ENCODE data around the gene DOCK8. TPM values are rescaled to one million over a fixed set of nuclear protein-coding genes. Genes with fewer than 3 reads are reported as not detected.

The DOCK8 gene
- total and polyA plus RNA-seq, 2 of the 4 experiments (the other 2 are of a cell fraction) = not detected

DNA sequence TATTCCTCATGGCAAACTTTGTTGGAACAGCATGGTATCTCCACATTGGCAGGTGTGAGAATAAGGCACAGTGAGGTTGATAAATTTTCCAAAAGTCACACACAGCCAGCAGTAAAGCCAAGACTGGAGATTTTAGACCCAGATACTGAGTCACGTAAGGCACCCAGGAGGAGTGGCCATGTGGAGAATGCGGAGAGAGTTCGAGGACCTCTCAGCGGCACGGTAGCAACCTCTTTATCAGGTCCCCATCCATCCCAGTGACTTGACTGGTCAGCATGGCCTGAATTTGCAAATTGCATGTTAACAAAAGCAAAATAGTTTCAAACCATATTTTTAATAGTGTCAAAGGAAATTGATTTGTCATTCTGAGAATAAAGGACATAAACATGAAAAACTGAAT is 183.4 kb downstream of the DOCK8 start:
- Histone ChIP-seq H3K27ac (ENCODE audit: insufficient read depth, low read length) (no peak overlapping the region), H2BK20ac (ENCODE audit: low read depth, low read length) (no peak overlapping the region), H3K4me1 (ENCODE audit: control insufficient read depth, insufficient read depth, low read length) (no peaks in the 10 kb centered on the region), H2BK5ac (ENCODE audit: low read depth, low read length, poor library complexity, severe bottlenecking) (no peak overlapping the region), H3K56ac (ENCODE audit: extremely low read depth, insufficient read depth, low read length) (no peak overlapping the region), H3K9me1 (ENCODE audit: insufficient read depth, low read length) (no peaks in the 10 kb centered on the region), H3K9me3 (ENCODE audit: control insufficient read depth, insufficient read depth, low read length) (no peaks in the 10 kb centered on the region), H4K91ac (ENCODE audit: insufficient read depth, low read depth, low read length) (no peak overlapping the region), H2AK9ac (replicated peaks; ENCODE audit: low read depth, low read length, poor library complexity) (no peak overlapping the region), H2BK120ac (ENCODE audit: low read depth, low read length) (no peak overlapping the region), H3K4me2 (ENCODE audit: low read depth, low read length) (no peak overlapping the region), H3K79me1 (ENCODE audit: low read depth in 1 of 2, low read length in 2 of 2) (no peaks in the 10 kb centered on the region), H3K14ac (replicated peaks; ENCODE audit: low read depth, low read length) (no peak overlapping the region), H4K8ac (ENCODE audit: low read depth in 2 of 2, low read length in 2 of 2) (no peak overlapping the region), H3K4me3 (ENCODE audit: insufficient read depth, low read depth, low read length) (no peak overlapping the region), H2BK15ac (ENCODE audit: low read depth, low read length) (no peak overlapping the region), H3K4ac (ENCODE audit: low read depth, low read length) (no peak overlapping the region), H4K20me1 (ENCODE audit: insufficient read depth, low read length) (no peaks in the 10 kb centered on the region), H4K5ac (ENCODE audit: low read depth, low read length) (no peak overlapping the region), H2AFZ (replicated peaks; ENCODE audit: low read length, poor library complexity) (no peak overlapping the region), H3K18ac (ENCODE audit: low read depth, low read length) (no peak overlapping the region), H3K27me3 (ENCODE audit: control insufficient read depth, insufficient read depth, low read length) (no peaks in the 10 kb centered on the region), H2AK5ac (ENCODE audit: low read depth, low read length) (no peak overlapping the region), H3K23ac (ENCODE audit: low read depth, low read length) (no peak overlapping the region), H3K9ac (ENCODE audit: low read depth, low read length) (no peak overlapping the region), H3K36me3 (ENCODE audit: control insufficient read depth, insufficient read depth, low read length) (no peaks in the 10 kb centered on the region)
- POLR2A ChIA-PET (ENCODE audit: unreplicated experiment) = no interaction called here
- dilution Hi-C loops (cut with HindIII; ENCODE audit: low sequenced_read_pairs, unreplicated experiment) = no loop called here
- BruUV-seq (replicated peaks) = no TSS peak
- in situ Hi-C loops (cut with MboI; ENCODE audit: low sequenced_read_pairs) = no loop called here
- DNase-seq (no peak), ATAC-seq (ENCODE audit: low read depth) (no peak)
- CTCF ChIA-PET = no interaction called here
- no peak for TF ChIP-seq RAD21 (IDR thresholded peaks at IDR 0.05; ENCODE audit: low read length)
- no CpG with 5 or more reads among the region's 5 CpGs for WGBS, 2 experiments (ENCODE audit: extremely low coverage in 2 of 2, insufficient read length in 1 of 2)
- intact Hi-C loops (cut with micrococcal nuclease) = no loop called here
